OCI-LY1 (cell line): ENCODE results near the gene DCAF5.

Experiments used
- CTCF ChIP-seq: fragments of 200-600 bp; sonication (generic), shearing (Covaris generic); IDR thresholded peaks from 2 replicates; pipeline ENCODE4 v1.5.1; 2017; ENCODE audit warnings: mild to moderate bottlenecking, antibody characterized with exemption, low read length, moderate library complexity, mixed read lengths
- EZH2 ChIP-seq: fragments of 200-600 bp; sonication (generic), shearing (Covaris generic); IDR thresholded peaks from 2 replicates; pipeline ENCODE4 v1.8.0; 2017; ENCODE audit warnings: borderline replicate concordance, mixed run types, mild to moderate bottlenecking, antibody characterized with exemption, low read length, moderate library complexity, mixed read lengths

GRCh38 chr14:69038455-69039287 lies 114.2 kb downstream of the DCAF5 start:
- TF ChIP-seq CTCF, result no peak
- TF ChIP-seq EZH2, result no peak
